KMS-11 (cell line): ENCODE measurements around the gene MTFR1L.

Experiments used
- H2AFZ ChIP-seq: fragments of 200-600 bp; sonication (generic); 2 replicates; pipeline ENCODE4 v1.6.1; 2016; ENCODE audit warnings: antibody characterized with exemption, mixed run types, low read depth
- H3K27ac ChIP-seq: fragments of 200-600 bp; sonication (generic); 2 replicates; pipeline ENCODE4 v1.6.1; 2016; ENCODE audit warnings: mild to moderate bottlenecking, mixed run types
- H3K27me3 ChIP-seq: fragments of 200-600 bp; sonication (generic); 2 replicates; pipeline ENCODE4 v1.6.1; 2017; ENCODE audit warnings: mild to moderate bottlenecking, low read depth, mixed run types, moderate library complexity; ENCODE audit not compliant: insufficient read depth
- H3K36me3 ChIP-seq: fragments of 200-600 bp; sonication (generic); 2 replicates; pipeline ENCODE4 v1.6.1; 2017; ENCODE audit warnings: mild to moderate bottlenecking, mixed run types; ENCODE audit not compliant: insufficient read depth
- H3K4me1 ChIP-seq: fragments of 200-600 bp; sonication (generic); 2 replicates; pipeline ENCODE4 v1.6.1; 2016; ENCODE audit warnings: mild to moderate bottlenecking, low read depth, mixed run types; ENCODE audit not compliant: poor library complexity, severe bottlenecking
- H3K4me2 ChIP-seq: fragments of 200-600 bp; sonication (generic); 2 replicates; pipeline ENCODE4 v1.7.0; 2016; ENCODE audit warnings: mild to moderate bottlenecking, mixed run types
- H3K4me3 ChIP-seq: fragments of 200-600 bp; sonication (generic); IDR thresholded peaks from 2 replicates; pipeline ENCODE4 v1.6.1; 2017; ENCODE audit warnings: low read depth, low read length, mixed read lengths; ENCODE audit not compliant: insufficient read depth
- H3K79me2 ChIP-seq: fragments of 200-600 bp; sonication (generic); 2 replicates; pipeline ENCODE4 v1.6.1; 2016; ENCODE audit warnings: low read depth, mixed run types; ENCODE audit not compliant: insufficient read depth
- H3K9ac ChIP-seq: fragments of 200-600 bp; sonication (generic); 2 replicates; pipeline ENCODE4 v1.6.1; 2016; ENCODE audit warnings: mild to moderate bottlenecking, mixed run types
- H4K20me1 ChIP-seq: fragments of 200-600 bp; sonication (generic); 2 replicates; pipeline ENCODE4 v1.6.1; 2016; ENCODE audit warnings: mild to moderate bottlenecking, mixed run types; ENCODE audit not compliant: insufficient read depth
- CTCF ChIP-seq: fragments of 200-600 bp; sonication (generic); conservative IDR thresholded peaks from 2 replicates; pipeline ENCODE4 v1.6.1; 2017; ENCODE audit warnings: low read depth, mild to moderate bottlenecking, antibody characterized with exemption, low read length, moderate library complexity, mixed read lengths

Gene MTFR1L

GRCh38 chr1:25847929-25848328, 28.2 kb downstream of the MTFR1L start:
- Histone ChIP-seq H3K9ac (no peak overlapping the region), H3K4me3 (no peak overlapping the region), H3K27ac (no peak overlapping the region), H3K36me3 (no peaks in the 10 kb centered on the region), H2AFZ (no peak overlapping the region), H3K27me3 (no peaks in the 10 kb centered on the region), H3K79me2 (peaks cover 20% of the 10 kb centered on the region; the same call in 1 of the 2 replicates), H3K4me2 (no peak overlapping the region), H4K20me1 (no peaks in the 10 kb centered on the region), H3K4me1 (no peaks in the 10 kb centered on the region)
- TF ChIP-seq CTCF = no peak

- no peak for TF ChIP-seq CTCF
- no peaks in the 10 kb centered on the region for H3K27me3 ChIP-seq
- H2AFZ ChIP-seq = no peak overlapping the region
- peaks cover 21% of the 10 kb centered on the region; the same call in 1 of the 2 replicates for H3K79me2 ChIP-seq
- H3K4me3 ChIP-seq = no peak overlapping the region
- H3K4me2 ChIP-seq = no peak overlapping the region
- H3K27ac ChIP-seq = no peak overlapping the region
- no peaks in the 10 kb centered on the region for H3K4me1 ChIP-seq
- no peaks in the 10 kb centered on the region for H3K36me3 ChIP-seq
- no peaks in the 10 kb centered on the region for H4K20me1 ChIP-seq
- H3K9ac ChIP-seq = no peak overlapping the region
These were observed 28.8 kb downstream of the MTFR1L start for GRCh38 chr1:25848531-25848930.

- Histone ChIP-seq H4K20me1 (no peaks in the 10 kb centered on the region), H3K27ac (no peak overlapping the region), H3K4me3 (no peak overlapping the region), H3K9ac (no peak overlapping the region), H3K27me3 (no peaks in the 10 kb centered on the region), H3K4me2 (no peak overlapping the region), H2AFZ (no peak overlapping the region), H3K4me1 (peaks cover 5% of the 10 kb centered on the region), H3K36me3 (no peaks in the 10 kb centered on the region), H3K79me2 (peaks cover 44% of the 10 kb centered on the region; the same call in 1 of the 2 replicates)
- TF ChIP-seq CTCF = no peak
These were observed 34.8 kb downstream of the MTFR1L start for GRCh38 chr1:25854554-25854953.

- H3K4me3 ChIP-seq = no peak overlapping the region
- H4K20me1 ChIP-seq = no peaks in the 10 kb centered on the region
- no peaks in the 10 kb centered on the region for H3K36me3 ChIP-seq
- H3K27ac ChIP-seq = no peak overlapping the region
- no peak overlapping the region for H3K4me2 ChIP-seq
- no peak for TF ChIP-seq CTCF
- no peaks in the 10 kb centered on the region for H3K27me3 ChIP-seq
- peaks cover 5% of the 10 kb centered on the region for H3K4me1 ChIP-seq
- H2AFZ ChIP-seq = no peak overlapping the region
- H3K9ac ChIP-seq = no peak overlapping the region
- peaks cover 36% of the 10 kb centered on the region; the same call in 1 of the 2 replicates for H3K79me2 ChIP-seq
These were observed 37.1 kb downstream of the MTFR1L start for GRCh38 chr1:25856856-25857255.
